Nephron progenitor cell (in vitro differentiated cells): Measurements from ENCODE around the gene RAI14.
A peak's percentile ranks its signal among the peaks of the same experiment; 100 is the strongest.

Experiments used
- DNase-seq: peaks from one replicate; pipeline ENCODE4 v3.0.0; 2021
- H3K27ac Mint-ChIP-seq: 2 replicates; pipeline ENCODE4 v1.8.0; 2021; ENCODE audit warnings: mild to moderate bottlenecking, moderate library complexity, mixed read lengths
- H3K27me3 Mint-ChIP-seq: 2 replicates; pipeline ENCODE4 v1.8.0; 2021; ENCODE audit warnings: mild to moderate bottlenecking, low read depth, mixed read lengths; ENCODE audit not compliant: poor library complexity
- H3K36me3 Mint-ChIP-seq: 2 replicates; pipeline ENCODE4 v1.8.0; 2021; ENCODE audit warnings: low read depth, mixed read lengths
- H3K4me1 Mint-ChIP-seq: 2 replicates; pipeline ENCODE4 v1.8.0; 2021; ENCODE audit warnings: mixed read lengths
- H3K4me3 Mint-ChIP-seq: 2 replicates; pipeline ENCODE4 v1.8.0; 2021; ENCODE audit warnings: mild to moderate bottlenecking, moderate library complexity, mixed read lengths
- H3K9me3 Mint-ChIP-seq: 2 replicates; pipeline ENCODE4 v1.8.0; 2021; ENCODE audit warnings: mild to moderate bottlenecking, moderate library complexity, mixed read lengths
- CTCF ChIP-seq: fragments of 200-600 bp; sonication (generic); IDR thresholded peaks from 2 replicates; pipeline ENCODE4 v1.5.0; 2021; ENCODE audit warnings: antibody characterized with exemption

Gene RAI14

GRCh38 chr5:34716986-34717385 is 60.9 kb downstream of the RAI14 start:
- DNase-seq: no peak
- Mint-ChIP-seq H3K36me3 (peaks cover 34% of the 10 kb centered on the region), H3K27ac (peak overlapping the region; percentile 93), H3K4me3 (no peak overlapping the region), H3K27me3 (peaks cover 4% of the 10 kb centered on the region), H3K4me1 (peaks cover 38% of the 10 kb centered on the region), H3K9me3 (no peaks in the 10 kb centered on the region)
- no peak for TF ChIP-seq CTCF

- no peak overlapping the region for H3K4me3 Mint-ChIP-seq
- peak overlapping the region; percentile 93 for H3K27ac Mint-ChIP-seq
- TF ChIP-seq CTCF: no peak
- H3K4me1 Mint-ChIP-seq: peaks cover 38% of the 10 kb centered on the region
- peaks cover 4% of the 10 kb centered on the region for H3K27me3 Mint-ChIP-seq
- H3K9me3 Mint-ChIP-seq: no peaks in the 10 kb centered on the region
- peak; percentile 15 for DNase-seq
- H3K36me3 Mint-ChIP-seq: peaks cover 27% of the 10 kb centered on the region
Observed at GRCh38 chr5:34717426-34718327, 61.5 kb downstream of the RAI14 start.

GRCh38 chr5:34718516-34718915 is 62.4 kb downstream of the RAI14 start:
- Mint-ChIP-seq H3K4me1 (peaks cover 38% of the 10 kb centered on the region), H3K36me3 (peaks cover 22% of the 10 kb centered on the region), H3K4me3 (no peak overlapping the region), H3K27me3 (peaks cover 4% of the 10 kb centered on the region), H3K9me3 (no peaks in the 10 kb centered on the region), H3K27ac (peak overlapping the region; percentile 77)
- DNase-seq: no peak
- TF ChIP-seq CTCF: no peak

- H3K4me1 Mint-ChIP-seq: peaks cover 38% of the 10 kb centered on the region
- no peak for DNase-seq
- no peak for TF ChIP-seq CTCF
- peak overlapping the region; percentile 77 for H3K27ac Mint-ChIP-seq
- H3K36me3 Mint-ChIP-seq: peaks cover 22% of the 10 kb centered on the region
- H3K27me3 Mint-ChIP-seq: peaks cover 4% of the 10 kb centered on the region
- H3K4me3 Mint-ChIP-seq: no peak overlapping the region
- no peaks in the 10 kb centered on the region for H3K9me3 Mint-ChIP-seq
Observed at GRCh38 chr5:34719029-34719428, 62.9 kb downstream of the RAI14 start.

GRCh38 chr5:34721327-34721726 is 65.2 kb downstream of the RAI14 start:
- peaks cover 11% of the 10 kb centered on the region for H3K9me3 Mint-ChIP-seq
- peaks cover 4% of the 10 kb centered on the region for H3K27me3 Mint-ChIP-seq
- peaks cover 29% of the 10 kb centered on the region for H3K4me1 Mint-ChIP-seq
- H3K27ac Mint-ChIP-seq: no peak overlapping the region
- no peak for DNase-seq
- peaks cover 30% of the 10 kb centered on the region for H3K36me3 Mint-ChIP-seq
- H3K4me3 Mint-ChIP-seq: no peak overlapping the region
- TF ChIP-seq CTCF: no peak

- Mint-ChIP-seq H3K36me3 (peaks cover 34% of the 10 kb centered on the region), H3K27me3 (no peaks in the 10 kb centered on the region), H3K27ac (no peak overlapping the region), H3K9me3 (peaks cover 18% of the 10 kb centered on the region), H3K4me1 (peaks cover 21% of the 10 kb centered on the region), H3K4me3 (no peak overlapping the region)
- DNase-seq: no peak
- no peak for TF ChIP-seq CTCF
Observed at GRCh38 chr5:34722183-34722582, 66.1 kb downstream of the RAI14 start.
